ENCODE results near the gene OR2B3.

OR2B3 gene

GRCh38 chr6:29099190-29099589, 12.1 kb upstream of the OR2B3 start, which contains the start of gene OR2J1:
TSS of gene OR2J1 (plus strand) at chr6:29099490. CDS start at chr6:29100943, 1,453 bp downstream.
- DNase-seq (ENCODE audit: low read depth) = no peak
- H3K4me3 ChIP-seq (ENCODE audit: low read depth, low read length) = no peak within 1 kb of the TSS
- no peak for TF ChIP-seq CTCF (conservative IDR thresholded peaks at IDR 0.05; ENCODE audit: low read depth, low read length)

GRCh38 chr6:29097803-29098202, 10.7 kb upstream of the OR2B3 start:
- no peak overlapping the region for H3K4me3 ChIP-seq (ENCODE audit: low read depth, low read length)
- TF ChIP-seq CTCF (conservative IDR thresholded peaks at IDR 0.05; ENCODE audit: low read depth, low read length) = no peak
- DNase-seq (ENCODE audit: low read depth) = no peak

GRCh38 chr6:29092957-29093356, 5.8 kb upstream of the OR2B3 start:
- no peak for TF ChIP-seq CTCF (conservative IDR thresholded peaks at IDR 0.05; ENCODE audit: low read depth, low read length)
- H3K4me3 ChIP-seq (ENCODE audit: low read depth, low read length) = no peak overlapping the region
- DNase-seq (ENCODE audit: low read depth) = no peak

GRCh38 chr6:29082457-29082856, 4.7 kb downstream of the OR2B3 start:
- DNase-seq (ENCODE audit: low read depth) = no peak
- TF ChIP-seq CTCF (conservative IDR thresholded peaks at IDR 0.05; ENCODE audit: low read depth, low read length) = no peak
- no peak overlapping the region for H3K4me3 ChIP-seq (ENCODE audit: low read depth, low read length)

GRCh38 chr6:29081312-29081711, 5.8 kb downstream of the OR2B3 start:
- TF ChIP-seq CTCF (conservative IDR thresholded peaks at IDR 0.05; ENCODE audit: low read depth, low read length) = no peak
- no peak for DNase-seq (ENCODE audit: low read depth)
- H3K4me3 ChIP-seq (ENCODE audit: low read depth, low read length) = no peak overlapping the region

- H3K4me3 ChIP-seq (ENCODE audit: low read depth, low read length) = no peak overlapping the region
- DNase-seq (ENCODE audit: low read depth) = no peak
- TF ChIP-seq CTCF (conservative IDR thresholded peaks at IDR 0.05; ENCODE audit: low read depth, low read length) = no peak
Measured at GRCh38 chr6:29079203-29079602, 7.9 kb downstream of the OR2B3 start.

GRCh38 chr6:29071831-29072723, 15.0 kb downstream of the OR2B3 start:
- peak; percentile 58 for DNase-seq (ENCODE audit: low read depth)
- no peak overlapping the region for H3K4me3 ChIP-seq (ENCODE audit: low read depth, low read length)
- TF ChIP-seq CTCF (conservative IDR thresholded peaks at IDR 0.05; ENCODE audit: low read depth, low read length) = peak; percentile 78
